Right renal pelvis (tissue), 4 donors: ENCODE measurements around the gene NRAS. TPM values are rescaled to one million over a fixed set of nuclear protein-coding genes. Genes with fewer than 3 reads are reported as not detected.

Experiments
- DNase-seq, 4 donors: peaks; one replicate each; pipeline ENCODE4 v3.0.0-alpha.2; 2013; ENCODE audit warnings: low read depth in 4 of 4, low spot score in 3 of 4, missing footprints in 1 of 4
- polyA plus RNA-seq, 4 donors: library from polyadenylated mRNA; unstranded; fragments of 120-200 nt; gene quantifications; one replicate each; pipeline ENCODE4 v1.2.1, GENCODE V29; 2013; ENCODE audit not compliant: insufficient read length in 4 of 4

NRAS gene
- polyA plus RNA-seq, 4 donors: 66.3 to 81.2 (median 76.5) TPM

DNA sequence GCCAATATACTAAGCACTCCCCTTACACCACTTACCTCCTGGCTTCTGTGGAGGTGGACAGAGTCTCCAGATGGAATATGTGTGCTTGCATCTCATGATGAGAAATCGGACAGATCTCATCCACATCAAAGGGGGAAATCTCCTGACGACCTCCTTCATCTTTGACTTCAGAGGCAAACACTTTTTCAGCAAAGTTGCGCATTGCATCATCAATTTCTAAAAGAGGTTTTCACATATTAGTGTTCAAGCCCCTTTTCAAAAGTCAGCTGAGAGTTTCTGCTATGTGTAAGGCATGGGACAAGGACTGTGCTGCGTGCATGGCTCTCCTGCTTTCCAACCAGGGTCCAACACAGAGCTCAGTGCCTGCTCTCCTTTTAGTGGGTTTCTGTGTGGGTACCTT lies 28.0 kb downstream of the NRAS start:
- DNase-seq: no peak

DNA sequence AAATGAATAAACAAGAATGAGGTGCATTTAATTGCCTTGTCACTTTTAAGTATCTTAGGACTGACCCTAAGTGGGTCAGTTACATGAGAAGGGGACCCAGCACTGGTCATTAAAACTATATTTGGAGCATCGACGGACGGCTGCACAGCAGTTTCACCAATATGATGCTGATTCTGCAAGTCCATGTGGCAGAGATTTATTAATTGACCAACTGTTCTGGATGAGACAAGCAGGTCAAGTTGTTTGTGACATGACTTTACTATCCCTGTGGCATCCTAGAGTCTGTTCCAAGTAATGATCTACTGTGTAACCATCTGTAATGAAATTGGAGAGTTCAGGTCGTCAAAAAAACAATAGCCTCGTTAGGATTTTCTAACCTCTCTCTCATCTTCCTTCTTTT lies 30.7 kb downstream of the NRAS start:
- DNase-seq: no peak

DNA sequence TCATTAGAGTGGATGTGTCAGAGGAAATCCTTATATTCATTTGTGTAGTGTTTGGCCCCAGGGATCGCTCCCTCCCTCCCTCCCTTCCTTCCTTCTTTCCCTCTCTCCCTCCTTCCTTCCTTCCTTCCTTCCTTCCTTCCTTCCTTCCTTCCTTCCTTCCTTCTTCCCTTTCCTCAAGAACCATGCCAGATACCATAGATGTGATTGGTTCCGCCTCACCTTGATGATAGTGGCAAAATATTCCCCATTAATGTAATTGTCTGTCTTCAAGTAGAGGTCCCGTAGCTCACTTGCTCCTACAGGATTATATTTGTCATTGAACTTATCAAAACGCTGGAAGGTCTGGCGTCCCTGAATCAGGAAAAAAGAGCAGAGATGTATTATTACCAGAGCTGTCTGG lies 38.9 kb downstream of the NRAS start:
- DNase-seq: no peak

DNA sequence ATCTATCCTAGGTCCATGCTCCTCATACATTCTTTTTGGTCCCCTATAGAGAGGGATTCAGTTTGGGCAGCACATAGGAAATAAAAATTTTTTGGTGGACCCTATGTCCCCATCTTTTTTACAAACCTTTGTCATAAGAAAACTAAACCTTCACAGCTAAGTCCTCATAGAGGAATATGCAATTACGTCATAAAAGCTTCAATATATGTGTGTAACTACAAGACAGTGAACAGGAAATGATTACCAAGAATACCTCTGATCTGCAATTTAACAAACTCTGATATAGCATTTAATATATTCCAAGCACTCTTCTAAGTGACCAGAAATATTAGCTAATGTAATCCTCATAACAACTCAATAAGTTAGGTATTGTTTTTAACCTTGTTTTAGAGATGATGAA lies 40.5 kb downstream of the NRAS start:
- no peak for DNase-seq

DNA sequence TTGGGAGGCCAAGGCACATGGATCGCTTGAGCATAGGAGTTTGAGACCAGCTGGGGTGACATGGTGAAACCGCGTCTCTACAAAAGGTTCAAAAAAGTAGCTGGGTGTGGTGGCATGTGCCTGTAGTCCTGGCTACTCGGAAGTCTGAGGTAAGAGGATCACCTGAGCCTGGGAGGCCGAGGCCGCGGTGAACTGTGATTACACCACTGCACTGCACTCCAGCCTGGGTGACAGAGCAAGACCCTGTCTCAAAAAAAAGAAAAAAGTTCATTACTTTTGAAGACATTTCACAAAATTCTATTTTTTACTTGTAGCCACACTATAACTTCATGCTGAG lies 44.7 kb downstream of the NRAS start:
- no peak for DNase-seq

DNA sequence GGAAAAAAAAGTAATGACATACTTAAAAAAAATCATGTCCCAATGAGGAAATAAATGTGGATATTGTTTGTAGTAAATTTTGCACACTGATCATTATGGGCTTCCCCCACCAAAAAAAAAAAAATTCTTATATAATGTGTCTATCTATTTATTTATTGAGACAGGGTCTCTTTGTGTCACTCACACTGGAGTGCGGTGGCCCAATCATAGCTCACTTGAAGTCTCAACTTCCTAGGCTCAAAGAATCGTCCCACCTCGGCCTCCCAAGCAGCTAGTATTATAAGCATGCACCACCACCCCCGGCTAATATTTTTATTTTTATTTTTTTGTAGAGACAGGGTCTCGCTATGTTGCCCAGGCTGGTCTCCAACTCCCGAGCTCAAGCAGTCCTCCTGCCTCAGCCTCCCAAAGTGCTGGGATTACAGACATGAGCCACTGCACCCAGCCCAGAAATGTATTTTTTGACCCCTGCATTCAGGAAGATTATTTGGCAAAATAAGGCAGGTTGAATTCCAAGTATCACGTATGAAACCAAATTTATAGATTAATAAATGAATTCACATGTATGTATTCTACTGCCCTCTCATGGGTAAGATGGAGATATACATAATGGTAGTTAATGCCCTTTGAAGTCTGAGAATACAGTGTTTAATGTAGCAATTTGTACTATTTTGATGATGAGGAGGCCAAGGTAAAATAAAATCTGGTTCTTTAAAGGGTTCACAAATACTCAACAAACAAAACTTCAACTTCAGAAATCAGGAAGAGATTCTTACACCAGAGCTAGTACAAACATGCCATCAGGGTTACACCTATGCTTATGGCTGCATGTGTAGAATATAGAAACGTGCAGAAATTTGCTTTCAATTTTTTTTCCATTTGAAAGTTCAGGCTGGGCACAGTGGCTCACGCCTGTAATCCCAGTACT lies 45.3 kb downstream of the NRAS start:
- DNase-seq: no peak

DNA sequence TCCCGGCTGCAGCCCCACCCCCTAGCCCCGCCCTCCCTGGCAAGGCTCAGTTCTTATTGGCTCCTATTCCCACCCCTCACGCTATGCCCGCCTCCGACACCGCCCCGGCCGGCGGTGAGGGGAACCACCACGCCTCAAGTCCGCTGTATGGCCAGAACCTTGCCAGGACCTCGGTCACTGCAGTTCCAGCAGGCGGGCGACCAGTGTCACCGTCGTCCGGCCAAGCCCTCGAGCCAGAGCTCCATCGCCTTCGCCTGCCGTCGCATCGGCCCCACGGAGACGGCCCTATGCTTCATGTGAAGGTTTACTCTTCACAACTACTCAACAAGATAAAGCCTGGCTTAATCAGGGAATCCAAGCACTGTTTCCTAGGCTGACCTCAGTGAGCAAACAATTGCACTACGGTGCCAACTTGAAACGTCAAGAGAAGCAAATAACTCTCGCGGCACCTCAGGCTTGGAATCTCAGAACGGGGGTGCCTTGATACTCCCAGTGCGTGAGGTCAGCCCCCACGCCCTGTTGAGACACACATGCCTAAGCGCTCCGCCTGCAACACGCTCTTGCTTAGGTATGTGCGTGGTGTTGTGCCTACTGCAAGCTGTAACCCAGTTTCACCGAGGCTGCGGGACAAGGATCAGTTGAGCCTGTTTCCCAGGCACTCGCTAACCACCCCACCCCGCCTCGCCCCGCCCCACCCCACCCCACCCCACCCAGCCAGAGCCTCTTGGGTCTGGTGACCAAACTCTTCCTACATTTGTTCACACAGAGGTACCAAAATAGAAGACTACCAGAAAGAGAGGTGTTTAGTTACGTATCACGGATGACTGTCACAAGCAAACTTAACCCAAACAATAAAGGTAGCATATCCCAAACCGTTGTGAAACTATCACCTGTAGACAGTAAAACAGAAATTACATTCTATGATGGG lies 46.2 kb downstream of the NRAS start:
- peak; percentile 75 to 85 (median 82) for DNase-seq

DNA sequence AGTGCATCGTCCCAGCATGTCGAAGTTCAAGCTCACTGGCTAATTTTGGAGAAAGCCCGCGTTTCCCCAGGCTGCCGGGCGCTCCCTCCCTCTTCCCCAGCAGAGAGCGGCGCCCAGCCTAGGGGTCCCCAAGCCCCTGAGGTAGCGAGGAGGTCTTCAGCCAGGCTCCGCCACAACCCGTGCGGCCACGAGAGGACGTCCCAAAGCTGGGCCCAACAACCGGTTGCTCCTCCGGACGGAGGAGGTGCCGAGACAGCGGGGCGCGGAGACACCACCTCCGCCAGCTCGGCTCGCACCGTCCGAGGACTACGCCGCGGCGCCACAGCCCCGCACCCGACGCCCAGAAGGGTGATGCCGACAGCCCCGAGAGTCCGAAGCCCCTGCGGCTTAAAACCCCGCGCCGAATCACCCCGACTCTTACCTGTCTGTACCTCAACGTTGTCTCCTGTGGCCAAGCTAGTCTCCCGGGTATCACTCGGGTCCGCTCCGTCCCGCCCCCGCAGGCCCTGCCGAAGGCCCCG lies 46.9 kb downstream of the NRAS start, which contains the start of gene DENND2C:
TSS of gene DENND2C (minus strand) at position 488 of the 521 bp plus-strand sequence. CDS start 44,065 bp downstream, outside the sequence.
- peak in 1 of 4 donors; percentile 8 for DNase-seq

DNA sequence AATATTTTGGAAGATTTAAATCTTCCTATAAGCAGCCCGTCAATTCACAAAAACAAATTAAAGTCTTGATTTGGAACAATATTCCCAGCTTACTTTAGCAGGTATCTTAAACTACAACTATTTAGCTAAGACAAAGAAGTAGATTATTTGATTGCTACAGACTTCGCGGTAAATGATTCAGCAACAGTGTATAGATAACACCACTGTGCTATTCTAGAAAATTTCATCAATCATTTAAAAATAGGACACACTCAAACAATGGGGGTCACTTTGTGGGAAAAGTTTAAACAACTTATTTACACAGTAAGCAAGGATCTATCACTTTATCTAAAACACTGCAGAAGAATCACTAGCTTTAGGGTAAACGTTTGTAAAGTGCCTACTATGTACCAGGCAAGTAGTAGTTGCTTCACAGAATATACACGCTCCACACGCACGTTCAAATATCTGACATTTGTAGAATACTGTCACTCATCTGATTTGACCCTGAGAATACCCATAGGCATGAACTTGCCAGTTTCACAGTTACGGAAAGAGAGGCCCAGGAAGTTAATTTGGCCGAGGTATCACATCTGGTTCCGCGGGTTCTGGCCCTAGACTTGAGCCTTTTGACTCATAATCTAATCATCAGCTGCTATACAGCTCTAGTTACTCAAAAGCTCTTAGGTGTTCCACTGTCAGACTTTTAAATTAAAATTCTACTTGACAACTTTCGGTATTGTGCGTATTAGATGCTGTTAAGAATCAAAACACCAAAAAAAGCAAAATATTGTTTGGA lies 47.6 kb downstream of the NRAS start:
- DNase-seq: no peak

DNA sequence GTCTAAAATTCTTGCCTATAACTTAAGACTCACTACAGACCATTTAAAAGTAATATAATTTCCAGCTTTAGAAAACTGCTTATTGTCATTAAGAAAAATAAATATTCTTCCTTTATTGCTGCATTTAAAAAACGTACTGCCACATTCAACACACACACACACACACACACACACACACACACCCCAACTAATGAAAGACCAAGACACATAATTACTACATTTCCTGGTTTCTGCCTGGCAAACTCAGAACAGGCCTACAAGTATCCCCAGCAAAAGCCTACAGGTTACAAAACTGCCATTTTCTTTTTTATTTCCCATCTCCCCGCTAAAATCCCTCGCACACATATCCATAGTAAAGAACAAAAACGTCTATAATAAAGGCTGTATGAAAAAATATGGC lies 48.2 kb downstream of the NRAS start:
- DNase-seq: no peak

DNA sequence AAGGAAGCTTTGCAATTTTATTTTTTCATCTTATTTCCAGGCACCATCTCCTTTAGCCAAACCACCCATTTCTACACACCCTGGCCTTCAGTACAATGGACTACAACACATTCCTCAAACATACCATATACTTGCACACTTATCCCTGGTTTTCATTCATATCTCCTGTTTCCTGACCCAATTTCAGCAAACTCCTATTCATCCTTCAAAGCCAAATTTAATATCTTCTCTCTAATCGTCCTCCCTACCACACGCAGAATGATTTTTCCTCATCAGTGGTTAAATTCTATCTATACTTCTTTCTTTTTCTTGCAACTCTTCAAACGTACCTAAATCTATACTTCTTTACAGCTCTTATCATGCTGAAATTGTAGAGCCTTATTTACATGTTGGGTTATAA lies 49.6 kb downstream of the NRAS start:
- DNase-seq: no peak

DNA sequence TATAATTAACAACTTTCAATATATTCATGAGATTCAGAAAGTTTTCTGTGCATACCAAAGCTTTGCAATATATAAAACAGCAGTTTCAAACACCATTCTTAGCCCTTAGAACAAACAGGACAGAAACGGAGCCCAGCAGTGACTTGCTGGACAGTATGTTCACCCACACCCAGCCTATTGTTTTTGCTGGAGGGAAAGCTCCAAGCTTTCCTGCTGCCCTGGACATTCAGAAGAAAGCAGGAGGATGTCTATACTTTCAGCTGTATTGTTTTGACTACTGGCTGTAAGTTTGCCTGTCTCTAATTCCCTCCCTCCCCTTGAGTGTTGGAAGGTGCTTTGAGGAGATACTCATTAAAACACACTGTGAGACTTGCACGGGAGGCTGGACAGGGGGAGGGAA lies 56.3 kb downstream of the NRAS start:
- DNase-seq: no peak

Other genes with a start within 250 kb of the NRAS start
- 10 to 100 TPM; 38.6 to 54.6 (median 53.3) TPM for gene TRIM33, start 205.6 kb downstream of the NRAS start, polyA plus RNA-seq
- gene BCAS2, start 135.2 kb downstream of the NRAS start, polyA plus RNA-seq: 10 to 100 TPM; 59.4 to 72.9 (median 70.2) TPM
- 1 to 10 TPM; 3.2 to 4.8 (median 3.8) TPM for gene DENND2C, start 46.7 kb downstream of the NRAS start, polyA plus RNA-seq
- not detected for gene AMPD1, start 21.2 kb downstream of the NRAS start, polyA plus RNA-seq
- 100 to 1,000 TPM; 405 to 482 (median 468) TPM for gene CSDE1, start 41.2 kb upstream of the NRAS start, polyA plus RNA-seq
- 10 to 100 TPM; 49.0 to 55.7 (median 52.8) TPM for gene SIKE1, start 63.9 kb upstream of the NRAS start, polyA plus RNA-seq
- under 1 TPM; 0.11 to 0.39 (median 0.23) TPM for gene SYCP1, start 138.1 kb upstream of the NRAS start, polyA plus RNA-seq